ENCODE measurements around the gene C6orf89.

GRCh38 chr6:36890112-36890663, 4.4 kb downstream of the C6orf89 start:
- TF ChIP-seq MBD4 (IDR thresholded peaks at IDR 0.05; ENCODE audit: borderline replicate concordance, low read length) = no peak
- TF ChIP-seq FOXJ3 (CRISPR knock-in tag; IDR thresholded peaks at IDR 0.05; ENCODE audit: borderline replicate concordance) = no peak
- no peak for TF ChIP-seq KLF13 (CRISPR knock-in tag; IDR thresholded peaks at IDR 0.05)
- TF ChIP-seq ASH2L (IDR thresholded peaks at IDR 0.05; ENCODE audit: insufficient read length, low read depth, low read length) = no peak
- TF ChIP-seq CTCF (CRISPR knock-in tag; IDR thresholded peaks at IDR 0.05) = no peak
- TF ChIP-seq RFX5 (IDR thresholded peaks at IDR 0.05; ENCODE audit: low read depth, low read length) = no peak
- no peak for TF ChIP-seq CREB3 (CRISPR knock-in tag; IDR thresholded peaks at IDR 0.05)

All from HepG2 (cell line).